Amniotic stem cell (primary cell): ENCODE results near the gene LPIN1.

Experiments used
- DNase-seq: peaks from one replicate; lab custom pipeline; 2025; lab: John Stamatoyannopoulos, UW

Gene LPIN1

GRCh38 chr2:11762031-11762430 is 15.6 kb downstream of the LPIN1 start:
- DNase-seq, result no peak

DNA sequence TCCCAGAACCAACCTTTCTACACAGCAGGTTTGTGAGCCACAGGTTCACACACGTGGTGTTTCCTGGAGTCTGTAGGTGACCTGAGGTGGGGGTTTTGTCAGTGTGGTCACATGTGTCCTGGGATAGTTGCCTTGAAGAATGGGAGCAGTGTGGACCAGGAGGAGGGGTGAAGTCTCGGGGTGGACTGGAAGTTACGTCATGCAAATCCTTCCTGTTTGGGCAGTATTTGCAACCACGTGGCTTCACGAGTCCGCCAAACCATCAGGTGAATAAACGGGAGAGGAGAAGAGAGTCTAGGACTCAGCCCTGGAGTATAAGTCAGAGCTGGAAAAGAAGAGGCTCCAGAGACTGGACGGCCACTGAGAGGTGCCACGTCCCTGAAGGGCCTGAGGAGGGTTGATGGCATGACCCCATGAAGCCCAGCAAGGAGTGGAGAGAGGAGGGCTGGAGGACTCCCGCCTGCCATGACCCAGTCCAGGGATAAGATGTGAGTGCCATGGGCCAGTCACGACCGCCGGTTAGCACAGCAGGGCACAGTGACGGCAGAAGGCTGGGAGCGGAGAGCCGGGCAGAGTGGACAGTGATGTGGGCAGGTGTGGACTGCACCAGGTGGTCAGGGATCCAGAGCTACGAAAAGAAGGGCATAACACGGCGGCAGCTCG is 16.5 kb downstream of the LPIN1 start:
- no peak for DNase-seq

DNA sequence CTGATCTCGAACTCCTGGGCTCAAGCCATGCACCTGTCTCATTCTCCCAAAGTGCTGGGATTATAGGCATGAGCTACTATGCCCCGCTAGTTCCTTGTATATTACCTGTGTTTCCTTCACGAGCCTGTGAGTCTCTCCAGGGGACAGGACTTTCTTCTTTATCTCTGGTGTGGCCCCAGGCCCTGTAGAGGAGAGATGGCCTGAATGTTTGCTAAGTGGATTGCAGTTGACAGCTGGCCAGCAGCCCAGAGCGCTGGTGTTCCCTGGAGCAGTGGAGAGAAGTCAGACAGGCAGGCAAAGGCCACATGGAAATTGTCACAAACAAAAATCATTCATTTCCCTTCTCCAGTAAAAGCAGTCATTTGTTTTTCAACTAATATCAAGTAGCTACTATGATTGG is 17.9 kb downstream of the LPIN1 start:
- no peak for DNase-seq

GRCh38 chr2:11764920-11765319 is 18.5 kb downstream of the LPIN1 start:
- no peak for DNase-seq

GRCh38 chr2:11765501-11765900 is 19.1 kb downstream of the LPIN1 start:
- no peak for DNase-seq

DNA sequence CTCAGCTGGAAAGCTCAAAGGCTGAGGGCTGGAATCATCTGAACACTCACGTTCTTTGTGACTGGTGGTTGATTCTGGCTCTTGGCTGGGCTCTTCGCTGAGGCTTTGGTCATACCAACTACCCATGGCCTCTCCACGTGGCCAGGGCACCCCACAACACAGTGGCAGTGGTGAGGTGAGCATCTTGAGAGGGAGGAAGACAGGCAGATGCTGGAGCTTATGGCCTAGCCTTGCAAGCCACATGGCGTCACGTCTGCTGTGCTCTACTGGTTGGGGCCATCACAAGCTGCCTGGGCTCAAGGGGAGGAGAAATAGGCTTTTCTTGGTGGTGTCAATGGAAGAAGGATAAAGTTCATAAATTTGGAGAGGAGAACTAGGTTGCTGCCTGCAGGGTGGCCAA is 19.6 kb downstream of the LPIN1 start:
- DNase-seq, result no peak

- DNase-seq, result no peak
These were observed 21.3 kb downstream of the LPIN1 start for GRCh38 chr2:11767779-11768178.

- no peak for DNase-seq
These were observed 22.5 kb downstream of the LPIN1 start for GRCh38 chr2:11768946-11769345.

- DNase-seq, result no peak
These were observed 23.1 kb downstream of the LPIN1 start for GRCh38 chr2:11769516-11769915.

DNA sequence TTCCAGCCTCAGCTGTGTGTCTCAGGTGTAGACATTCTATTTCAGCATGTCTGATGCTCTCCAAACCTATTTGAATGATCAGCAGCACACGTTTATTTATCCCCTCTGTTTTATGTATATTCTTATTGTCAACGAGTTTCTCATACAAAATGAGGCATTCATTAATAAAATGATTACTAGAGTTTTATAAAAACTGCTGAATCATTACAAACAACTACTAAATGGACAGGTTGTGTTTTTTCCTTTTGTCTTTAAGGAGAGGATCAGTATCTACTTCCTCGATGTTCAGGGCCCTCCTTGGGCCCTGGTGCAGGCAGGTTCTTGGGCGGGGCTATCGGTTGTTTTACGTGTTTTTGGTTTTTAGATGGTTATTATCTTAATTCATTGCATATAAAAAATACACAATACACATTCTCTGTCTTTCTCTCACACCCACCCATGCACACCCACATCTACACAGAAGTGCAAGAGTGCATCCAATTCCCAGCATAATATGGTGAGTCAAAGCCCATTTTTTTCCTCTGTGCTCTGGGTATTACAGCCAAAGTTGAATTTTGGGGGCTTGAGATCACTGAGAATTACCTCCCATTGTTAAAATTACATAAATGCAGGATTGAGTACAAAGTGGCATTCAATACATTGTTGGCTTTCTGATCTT is 24.2 kb downstream of the LPIN1 start:
- no peak for DNase-seq

DNA sequence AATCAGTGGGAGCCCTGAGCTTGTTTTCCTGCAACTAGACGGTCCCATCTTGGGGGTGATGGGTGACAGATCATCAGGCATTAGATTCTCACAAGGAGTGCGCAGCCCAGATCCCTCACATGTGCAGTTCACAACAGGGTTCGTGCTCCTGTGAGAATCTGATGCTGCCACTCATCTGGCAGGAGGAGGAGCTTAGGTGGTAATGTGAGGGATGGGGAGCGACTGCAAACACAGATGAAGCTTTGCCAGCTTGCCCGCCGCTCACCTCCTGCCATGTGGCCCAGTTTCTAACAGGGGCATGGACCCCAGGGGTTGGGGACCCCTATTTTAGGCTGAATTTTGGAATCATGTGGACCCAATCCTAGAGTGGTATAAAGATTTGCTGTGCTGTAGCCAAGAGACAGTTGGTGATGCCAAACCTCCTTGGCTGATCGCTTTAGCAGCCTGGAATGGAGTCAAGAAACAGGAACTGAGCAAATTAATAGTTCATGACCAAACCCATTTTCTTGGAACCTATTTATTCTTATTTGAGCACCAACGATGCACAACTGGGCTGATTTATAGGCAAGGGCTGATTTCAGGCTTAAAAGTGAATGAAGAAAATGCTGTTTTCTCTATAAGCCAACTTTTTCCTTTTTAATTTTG is 25.7 kb downstream of the LPIN1 start:
- no peak for DNase-seq

DNA sequence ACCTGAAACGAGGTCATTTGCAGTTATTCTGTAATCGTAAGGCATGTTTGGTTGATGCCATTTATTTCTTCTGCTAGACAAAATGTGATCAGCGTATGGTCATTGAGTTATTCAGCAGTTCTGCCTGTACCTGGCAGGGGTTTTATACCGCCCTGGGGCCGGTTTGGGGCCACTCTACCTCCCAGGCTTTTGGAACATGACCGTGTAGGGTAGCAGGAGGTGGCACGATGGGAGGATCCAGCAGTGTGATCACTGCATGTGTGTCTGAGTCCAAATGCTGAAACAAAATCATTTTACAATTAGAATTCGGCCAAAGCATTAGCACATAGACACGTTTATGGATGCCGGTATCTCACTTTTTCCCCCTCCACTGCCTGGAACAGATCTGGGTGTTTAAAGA is 26.7 kb downstream of the LPIN1 start:
- no peak for DNase-seq

GRCh38 chr2:11773747-11774525 is 27.5 kb downstream of the LPIN1 start:
- no peak for DNase-seq

- DNase-seq, result no peak
These were observed 28.2 kb downstream of the LPIN1 start for GRCh38 chr2:11774600-11774999.

- no peak for DNase-seq
These were observed 29.0 kb downstream of the LPIN1 start for GRCh38 chr2:11775384-11775783.

- no peak for DNase-seq
These were observed 30.8 kb downstream of the LPIN1 start for GRCh38 chr2:11777066-11777782.

GRCh38 chr2:11777886-11778415 is 31.5 kb downstream of the LPIN1 start:
- no peak for DNase-seq

DNA sequence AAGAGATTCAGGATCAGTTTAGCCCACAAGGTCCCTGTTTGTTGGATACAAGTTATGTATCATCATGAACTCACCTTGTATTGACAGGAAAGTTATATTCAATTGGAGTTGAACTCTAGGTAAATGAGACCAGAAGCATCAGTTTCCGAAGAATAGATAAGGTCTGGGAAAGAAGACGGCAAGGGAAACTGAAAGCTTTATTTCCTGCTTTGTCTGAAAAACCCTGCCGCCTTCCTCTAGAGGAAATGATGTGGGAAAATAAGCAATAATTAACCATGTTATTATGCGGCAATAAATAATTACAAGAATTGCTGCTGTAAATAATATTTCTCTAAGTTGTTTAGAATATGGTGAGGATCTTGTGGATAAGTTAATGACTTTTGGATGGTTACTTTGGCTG is 32.0 kb downstream of the LPIN1 start:
- no peak for DNase-seq

DNA sequence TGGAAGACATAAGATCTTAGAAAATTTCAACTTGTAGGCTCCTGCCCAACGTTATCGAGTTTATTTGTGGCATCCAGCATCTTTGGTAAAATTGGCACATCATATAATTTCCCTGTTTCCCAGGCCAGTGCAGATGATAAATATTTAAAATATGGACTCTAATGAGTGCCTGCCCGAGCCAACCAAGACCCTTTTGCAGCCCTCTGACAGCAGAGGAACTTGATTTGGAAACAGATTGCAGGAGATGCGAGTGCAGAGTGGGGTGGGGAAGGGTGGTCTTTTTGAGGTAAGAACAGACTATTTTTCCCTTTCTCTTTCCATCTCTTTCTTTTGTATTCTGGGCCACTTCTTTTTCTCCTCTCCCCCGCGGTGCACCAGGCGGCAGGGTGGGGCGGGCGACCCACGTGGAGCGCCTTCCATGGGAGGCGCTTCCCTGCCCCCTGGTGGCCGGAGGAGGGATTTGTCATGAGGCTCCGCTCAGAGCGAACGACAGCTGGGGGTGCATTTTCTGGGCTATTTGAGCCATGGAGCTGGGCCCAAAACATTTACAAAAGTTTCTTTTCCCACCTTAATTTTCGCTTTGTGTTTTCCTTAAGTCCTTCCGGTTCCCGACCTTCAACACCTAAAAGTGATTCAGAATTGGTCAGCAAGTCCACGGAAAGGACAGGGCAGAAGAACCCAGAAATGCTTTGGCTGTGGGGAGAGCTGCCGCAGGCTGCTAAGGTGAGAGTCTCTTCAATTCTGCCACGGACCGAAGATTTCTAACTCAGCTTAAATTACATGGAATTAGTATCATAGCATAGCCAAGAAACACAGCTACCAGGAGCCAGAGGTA is 32.7 kb downstream of the LPIN1 start:
- peak; percentile 34 for DNase-seq

- DNase-seq, result no peak
These were observed 35.2 kb downstream of the LPIN1 start for GRCh38 chr2:11781602-11782001.

DNA sequence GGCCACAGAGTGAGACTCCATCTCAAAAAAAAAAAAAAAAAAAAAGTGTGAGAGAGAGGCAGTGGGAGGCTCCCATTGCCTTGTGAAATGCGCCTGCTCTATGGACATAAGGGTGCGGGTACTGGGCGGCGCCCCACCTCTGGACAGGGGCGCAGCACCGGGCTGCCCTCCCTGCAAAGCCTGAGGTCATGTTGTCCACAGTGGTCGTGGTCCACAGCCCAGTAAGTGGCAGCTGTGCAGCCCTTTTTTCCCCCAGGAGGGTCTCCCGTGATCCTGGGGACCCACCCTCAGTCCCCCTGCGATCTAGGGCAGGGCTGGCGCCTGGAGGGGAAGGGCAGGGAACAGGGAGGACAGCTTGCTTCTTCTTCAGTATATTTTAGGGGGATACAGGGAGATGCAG is 37.8 kb downstream of the LPIN1 start:
- DNase-seq, result no peak
